Measurements from ENCODE around the gene CWC27. TPM values are rescaled to one million over a fixed set of nuclear protein-coding genes. Genes with fewer than 3 reads are reported as not detected.

CWC27 gene
- total RNA-seq, 2 donors from 2014 or later = 8.5 to 12.5 TPM

DNA sequence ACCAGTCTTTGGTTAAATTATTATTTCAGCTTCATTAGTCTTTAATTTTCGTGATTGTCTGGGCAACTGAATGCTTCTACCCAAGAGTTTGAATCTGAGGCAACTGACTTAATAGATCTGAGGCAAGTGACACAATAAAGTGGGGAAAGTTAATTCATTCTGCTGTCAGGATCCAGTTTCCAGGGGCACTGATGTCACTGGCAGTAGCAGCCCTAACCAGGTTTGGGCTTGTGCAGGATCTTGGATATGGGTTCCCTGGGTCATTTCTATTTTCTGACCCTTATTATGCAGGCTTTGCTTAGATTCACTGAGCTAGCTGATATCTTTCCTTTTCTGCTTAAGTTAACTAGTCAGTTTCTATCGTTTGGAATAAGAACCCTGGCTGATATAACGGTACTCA lies 9.8 kb upstream of the CWC27 start:
- no peak overlapping the region for H3K27ac ChIP-seq
- H3K9me3 ChIP-seq = no peaks in the 10 kb centered on the region
- intact Hi-C loops (cut with DNase I) = no loop called here
- 88% methylated on average over 3 of the region's 3 CpGs for WGBS
- no peaks in the 10 kb centered on the region for H3K36me3 ChIP-seq
- DNase-seq (ENCODE audit: low spot score) = no peak
- no peaks in the 10 kb centered on the region for H3K27me3 ChIP-seq (replicated peaks; ENCODE audit: insufficient read depth)
- no peak overlapping the region for H3K4me3 ChIP-seq
- TF ChIP-seq CTCF (IDR thresholded peaks at IDR 0.05) (no peak), POLR2A (IDR thresholded peaks at IDR 0.05) (no peak), POLR2AphosphoS5 (IDR thresholded peaks at IDR 0.05) (no peak)
- H3K4me1 ChIP-seq (replicated peaks) = no peaks in the 10 kb centered on the region

DNA sequence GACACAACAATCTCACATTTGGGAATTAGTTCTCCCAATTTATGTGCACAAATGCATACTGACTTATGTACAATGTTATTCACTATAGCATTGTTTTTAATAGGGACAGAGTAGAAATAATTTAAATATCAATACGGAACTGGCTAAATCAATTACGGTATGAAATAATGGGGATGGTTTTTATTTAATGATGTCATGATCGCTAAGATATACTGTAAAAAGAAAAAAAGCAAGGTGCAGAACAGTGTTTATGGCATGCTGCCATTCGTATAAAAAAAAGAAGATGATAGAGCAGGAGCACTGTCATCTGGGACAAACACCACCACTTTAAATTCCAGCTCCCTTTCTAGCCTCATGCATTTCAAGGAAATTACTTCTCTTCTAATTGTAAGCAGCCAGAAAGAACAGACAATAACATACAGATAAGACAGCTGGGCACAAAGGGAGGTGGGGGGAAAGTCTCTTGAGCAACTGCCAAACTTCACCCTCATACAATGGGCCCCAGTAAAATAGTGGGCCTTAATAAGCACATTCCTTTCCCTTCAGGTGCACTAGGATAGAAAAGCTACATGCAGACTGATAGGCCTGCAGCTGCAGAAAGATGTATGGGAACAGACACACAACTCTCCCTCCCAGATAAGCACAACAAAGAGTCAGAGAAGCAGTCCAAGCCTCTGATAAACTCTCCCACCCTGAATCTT lies 8.6 kb upstream of the CWC27 start:
- no peak overlapping the region for H3K4me3 ChIP-seq
- TF ChIP-seq CTCF (IDR thresholded peaks at IDR 0.05) = no peak
- no peak for TF ChIP-seq POLR2A (IDR thresholded peaks at IDR 0.05)
- no peak for TF ChIP-seq POLR2AphosphoS5 (IDR thresholded peaks at IDR 0.05)

DNA sequence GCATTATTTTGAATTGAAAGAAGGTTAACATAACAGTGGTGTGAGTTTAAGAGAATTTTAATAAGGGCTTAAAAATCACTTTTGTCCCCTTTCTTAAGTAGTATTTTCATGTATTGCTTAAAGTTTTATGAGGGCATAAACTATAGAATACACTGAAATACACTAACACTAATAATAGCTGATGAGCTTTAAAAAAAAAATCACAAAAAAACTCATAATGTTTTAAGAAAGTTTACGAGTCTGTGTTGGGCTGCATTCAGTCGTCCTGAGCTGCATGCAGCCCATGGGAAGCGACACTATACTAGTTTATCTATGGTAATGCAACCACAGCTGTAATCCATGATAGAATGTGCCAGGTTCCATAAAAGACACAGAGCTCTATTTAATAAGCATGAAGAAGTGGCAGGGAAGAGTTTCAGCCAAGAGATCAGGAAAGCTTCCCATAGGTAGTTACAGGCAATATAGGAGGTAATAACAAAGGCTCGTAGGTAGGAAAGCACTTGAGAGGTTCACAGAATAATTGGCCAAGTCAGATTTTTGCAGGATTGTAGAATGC lies 4.7 kb upstream of the CWC27 start:
- WGBS = 49% methylated on average over 4 of the region's 4 CpGs

More for the DNA sequence above, 8.6 kb upstream of the CWC27 start:
- DNase-seq (ENCODE audit: low spot score) = no peak
- 58% methylated on average over 4 of the region's 4 CpGs for WGBS
- H3K9me3 ChIP-seq = no peaks in the 10 kb centered on the region
- intact Hi-C loops (cut with DNase I) = loop anchor here (10.0 kb wide), 1 partner anchor 255 kb away; the partner anchor contains the start of gene RGS7BP
- no peaks in the 10 kb centered on the region for H3K27me3 ChIP-seq (replicated peaks; ENCODE audit: insufficient read depth)
- H3K4me1 ChIP-seq (replicated peaks) = no peaks in the 10 kb centered on the region
- no peak overlapping the region for H3K27ac ChIP-seq
- H3K36me3 ChIP-seq = no peaks in the 10 kb centered on the region

DNA sequence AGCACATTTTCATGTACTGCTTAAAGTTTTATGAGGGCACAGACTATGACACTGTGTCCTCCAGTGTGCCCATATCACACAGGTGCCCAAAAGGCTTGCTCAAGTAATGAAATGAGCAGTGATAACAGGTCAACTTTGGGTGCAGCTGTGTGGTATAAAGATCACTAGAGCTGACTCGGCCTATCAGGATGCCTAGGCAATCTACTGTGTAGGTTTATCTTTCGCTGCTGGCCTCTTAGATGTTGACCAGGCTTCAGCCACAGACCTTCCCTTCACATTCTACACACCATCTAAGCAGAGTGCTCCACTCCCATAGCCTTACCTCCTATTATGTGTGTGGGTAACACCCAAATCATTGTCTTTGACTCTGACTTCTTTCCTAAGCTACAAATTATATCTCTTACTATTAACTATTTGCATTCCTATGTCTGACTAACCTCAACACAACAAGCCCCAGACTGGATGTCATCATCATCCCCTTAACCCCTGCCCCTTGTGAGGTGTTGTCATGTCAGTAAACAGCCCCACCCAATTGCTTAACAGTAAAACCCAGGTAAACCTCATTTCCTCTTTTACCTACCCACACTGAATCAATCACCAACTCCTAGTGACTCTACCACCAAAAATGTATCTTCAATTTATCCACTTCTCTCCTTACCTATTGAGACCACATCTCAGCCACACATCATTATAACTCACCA lies 2.8 kb upstream of the CWC27 start:
- no peaks in the 10 kb centered on the region for H3K27me3 ChIP-seq (replicated peaks; ENCODE audit: insufficient read depth)
- intact Hi-C loops (cut with DNase I) = loop anchor here (10.0 kb wide), 1 partner anchor 261 kb away; the partner anchor contains the start of gene RGS7BP
- peaks cover 11% of the 10 kb centered on the region for H3K4me1 ChIP-seq (replicated peaks)
- H3K36me3 ChIP-seq = no peaks in the 10 kb centered on the region
- H3K4me3 ChIP-seq = no peak overlapping the region
- H3K27ac ChIP-seq = no peak overlapping the region
- no peaks in the 10 kb centered on the region for H3K9me3 ChIP-seq
- WGBS = 94% methylated on average over 2 of the region's 2 CpGs
- DNase-seq (ENCODE audit: low spot score) = no peak
- TF ChIP-seq POLR2AphosphoS5 (IDR thresholded peaks at IDR 0.05) (no peak), POLR2A (IDR thresholded peaks at IDR 0.05) (no peak), CTCF (IDR thresholded peaks at IDR 0.05) (no peak)

More for the DNA sequence above, 4.7 kb upstream of the CWC27 start:
- Histone ChIP-seq H3K4me3 (no peak overlapping the region), H3K4me1 (replicated peaks) (peaks cover 5% of the 10 kb centered on the region), H3K36me3 (no peaks in the 10 kb centered on the region), H3K9me3 (no peaks in the 10 kb centered on the region), H3K27ac (no peak overlapping the region), H3K27me3 (replicated peaks; ENCODE audit: insufficient read depth) (no peaks in the 10 kb centered on the region)
- no peak for DNase-seq (ENCODE audit: low spot score)
- intact Hi-C loops (cut with DNase I) = loop anchor here (10.0 kb wide), 1 partner anchor 259 kb away; the partner anchor contains the start of gene RGS7BP
- TF ChIP-seq CTCF (IDR thresholded peaks at IDR 0.05) = no peak
- no peak for TF ChIP-seq POLR2A (IDR thresholded peaks at IDR 0.05)
